Measurements from ENCODE around the gene SMARCA2. TPM values are rescaled to one million over a fixed set of nuclear protein-coding genes. Genes with fewer than 3 reads are reported as not detected.

SMARCA2 gene
- total and polyA plus RNA-seq, 9 of the 15 experiments (the other 6 are each of a cell fraction or from before 2014, with no cell fraction given) = 8.0 to 34.8 (median 25.5) TPM

GRCh38 chr9:2014696-2015580, at the start of gene SMARCA2 (continued):
- 0 out of 2 replicates have a peak, but pooled peaks have one; percentile 52 for TF ChIP-seq NKRF (IDR thresholded peaks at IDR 0.05; ENCODE audit: borderline replicate concordance)
- TF ChIP-seq MNT (conservative IDR thresholded peaks at IDR 0.05) = peak; percentile 21 to 76; a peak in 2 of 4 replicates
- peak; percentile 69; the same call in 1 of the 2 replicates for TF ChIP-seq HMBOX1 (IDR thresholded peaks at IDR 0.05)
- peak; percentile 81; the same call in 1 of the 2 replicates for TF ChIP-seq PHF8 (IDR thresholded peaks at IDR 0.05; ENCODE audit: borderline replicate concordance, low read length)
- peak; percentile 21; the same call in 1 of the 2 replicates for TF ChIP-seq SAFB (IDR thresholded peaks at IDR 0.05; ENCODE audit: borderline replicate concordance, low read depth, low read length)
- TF ChIP-seq HMGN3 (IDR thresholded peaks at IDR 0.05; ENCODE audit: borderline replicate concordance, extremely low read depth, insufficient read length, low read depth, low read length) = peak; percentile 64
- TF ChIP-seq ETV6 (IDR thresholded peaks at IDR 0.05; ENCODE audit: borderline replicate concordance in 1 of 2, low read depth in 2 of 2, low read length in 1 of 2) = no peak
- 0 out of 2 replicates have a peak, but pooled peaks have one; percentile 21 for TF ChIP-seq ETV6 (CRISPR knock-in tag; IDR thresholded peaks at IDR 0.05; ENCODE audit: borderline replicate concordance)
- peak; percentile 86 for TF ChIP-seq RBFOX2 (IDR thresholded peaks at IDR 0.05; ENCODE audit: low read depth, low read length)
- peak; percentile 73; the same call in 1 of the 2 replicates for TF ChIP-seq MTA3 (IDR thresholded peaks at IDR 0.05; ENCODE audit: borderline replicate concordance)
- TF ChIP-seq DPF2 (IDR thresholded peaks at IDR 0.05) = peak; percentile 45; the same call in 1 of the 2 replicates
- peak; percentile 99 for TF ChIP-seq PKNOX1 (IDR thresholded peaks at IDR 0.05)
- TF ChIP-seq SMARCE1 (IDR thresholded peaks at IDR 0.05) = 0 out of 2 replicates have a peak, but pooled peaks have one; percentile 7
- TF ChIP-seq ZFP36 (IDR thresholded peaks at IDR 0.05; ENCODE audit: low read depth, low read length, partially characterized antibody) = no peak
- no peak for TF ChIP-seq ZBTB43 (CRISPR knock-in tag; IDR thresholded peaks at IDR 0.05)
- TF ChIP-seq ASH1L (IDR thresholded peaks at IDR 0.05; ENCODE audit: borderline replicate concordance, low read depth, partially characterized antibody) = peak; percentile 72
- TF ChIP-seq POLR3G (IDR thresholded peaks at IDR 0.05; ENCODE audit: extremely low read depth, insufficient read length, insufficient replicate concordance) = no peak
- no peak for TF ChIP-seq PHTF2 (CRISPR knock-in tag; IDR thresholded peaks at IDR 0.05)
- TF ChIP-seq PCBP1 (IDR thresholded peaks at IDR 0.05; ENCODE audit: low read depth, low read length, poor library complexity, severe bottlenecking) = peak; percentile 68

Measured in K562 (cell line).